GM04503 (cell line): ENCODE measurements around the gene ZCWPW1.
"Not testable (repeated sequence)": the region's sequence is repeated elsewhere in the genome, so short reads cannot be mapped to it uniquely, and the experiment has no call there.

Experiments used
- DNase-seq: peaks from one replicate; pipeline ENCODE4 v3.0.0-alpha.2; 2012; ENCODE audit warnings: low read depth

Gene ZCWPW1

DNA sequence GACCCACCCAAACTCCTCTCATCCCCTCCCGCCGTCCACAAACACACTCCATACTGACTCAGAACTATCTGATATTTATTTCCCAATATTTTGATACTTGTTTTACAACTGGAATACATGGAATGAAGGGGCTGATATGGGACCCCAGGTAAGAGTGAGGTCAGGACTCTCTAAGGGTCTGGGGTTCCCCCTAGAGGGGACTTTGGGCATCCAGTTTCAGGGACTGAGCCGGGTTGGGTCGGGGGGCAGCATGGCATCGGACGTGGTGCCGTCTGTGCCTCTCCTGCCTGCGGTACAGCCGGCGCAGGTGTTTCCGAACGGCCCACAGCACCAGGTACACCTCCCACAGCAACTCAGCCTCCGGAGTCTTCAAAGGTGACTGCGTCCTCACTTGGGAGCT, 28.1 kb upstream of the ZCWPW1 start:
- no peak for DNase-seq

DNA sequence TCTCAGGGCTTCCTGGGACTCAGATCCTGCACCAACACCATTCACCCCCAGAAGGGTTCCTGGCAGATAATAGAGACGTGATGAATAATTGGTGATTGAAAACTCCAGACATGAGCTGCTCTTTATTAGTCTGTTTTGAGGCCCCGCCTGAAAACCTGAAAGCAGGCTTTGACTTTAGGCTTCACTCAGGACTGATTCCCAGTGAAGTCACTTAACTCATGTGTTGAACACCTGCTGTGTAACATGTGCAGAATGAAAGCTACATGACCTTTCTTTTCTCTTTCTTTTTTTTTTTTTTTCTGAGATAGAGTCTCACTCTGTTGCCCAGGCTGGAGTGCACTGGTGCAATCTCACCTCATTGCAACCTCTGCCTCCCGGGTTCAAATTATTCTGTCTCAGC, 26.7 kb upstream of the ZCWPW1 start:
- no peak for DNase-seq

DNA sequence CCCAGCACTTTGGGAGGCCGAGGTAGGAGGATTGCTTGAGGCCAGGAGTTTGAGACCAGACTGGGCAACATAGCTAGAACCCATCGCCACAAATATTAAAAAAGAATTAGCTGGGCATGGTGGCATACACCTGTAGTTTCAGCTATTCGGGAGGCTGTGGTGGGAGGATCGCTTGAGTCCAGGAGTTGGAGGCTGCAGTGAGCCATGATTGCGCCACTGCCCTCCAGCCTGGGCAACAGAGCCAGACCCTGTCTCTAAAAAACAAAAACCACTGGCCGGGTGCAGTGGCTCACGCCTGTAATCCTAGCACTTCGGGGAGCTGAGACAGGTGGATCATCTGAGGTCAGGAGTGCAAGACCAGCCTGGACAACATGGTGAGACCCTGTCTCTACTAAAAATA, 25.4 kb upstream of the ZCWPW1 start:
- DNase-seq, result not testable (repeated sequence)

DNA sequence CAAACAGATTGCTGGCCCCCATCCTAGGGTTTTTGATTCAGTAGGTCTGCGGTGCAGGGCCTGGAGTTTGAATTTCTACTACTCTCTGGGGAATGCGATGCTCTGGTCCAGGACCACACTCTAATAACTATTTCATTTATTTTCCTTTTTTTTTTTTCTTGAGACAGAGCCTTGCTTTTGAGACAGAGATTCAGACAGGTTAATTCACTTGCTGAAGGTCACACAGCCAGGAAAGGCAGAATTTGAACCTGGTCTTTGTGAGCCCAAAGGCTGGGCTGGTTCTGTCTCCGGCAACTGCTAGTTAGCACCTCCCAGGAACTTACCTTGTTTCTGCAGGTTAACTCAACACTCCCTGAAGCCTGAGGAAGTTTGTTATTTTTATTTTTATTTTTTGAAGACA, 24.0 kb upstream of the ZCWPW1 start:
- DNase-seq, result no peak

DNA sequence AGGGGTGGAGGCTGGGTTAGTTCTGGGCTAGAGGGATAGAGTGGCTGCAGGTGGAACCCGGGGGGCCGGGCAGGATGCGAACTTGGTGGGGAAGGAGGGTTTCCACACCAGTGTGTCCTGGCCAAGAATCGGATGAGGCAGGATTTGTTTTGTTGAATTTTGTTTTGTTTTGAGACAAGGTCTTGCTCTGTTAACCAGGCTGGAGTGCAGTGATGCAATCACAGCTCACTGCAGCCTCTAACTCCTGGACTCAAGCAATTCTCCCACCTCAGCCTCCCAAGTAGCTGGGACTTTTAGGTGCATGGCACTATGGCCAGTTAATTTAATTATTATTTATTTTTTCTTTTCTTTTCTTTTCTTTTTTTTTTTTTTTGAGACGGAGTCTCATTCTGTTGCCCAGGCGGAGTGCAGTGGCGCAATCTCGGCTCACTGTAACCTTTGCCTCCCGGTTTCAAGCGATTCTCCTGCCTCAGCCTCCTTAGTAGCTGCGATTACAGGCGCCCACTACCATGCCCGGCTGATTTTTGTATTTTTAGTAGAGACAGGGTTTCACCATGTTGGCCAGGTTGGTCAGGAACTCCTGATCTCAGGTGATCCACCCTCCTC, 20.8 kb upstream of the ZCWPW1 start:
- DNase-seq, result no peak

DNA sequence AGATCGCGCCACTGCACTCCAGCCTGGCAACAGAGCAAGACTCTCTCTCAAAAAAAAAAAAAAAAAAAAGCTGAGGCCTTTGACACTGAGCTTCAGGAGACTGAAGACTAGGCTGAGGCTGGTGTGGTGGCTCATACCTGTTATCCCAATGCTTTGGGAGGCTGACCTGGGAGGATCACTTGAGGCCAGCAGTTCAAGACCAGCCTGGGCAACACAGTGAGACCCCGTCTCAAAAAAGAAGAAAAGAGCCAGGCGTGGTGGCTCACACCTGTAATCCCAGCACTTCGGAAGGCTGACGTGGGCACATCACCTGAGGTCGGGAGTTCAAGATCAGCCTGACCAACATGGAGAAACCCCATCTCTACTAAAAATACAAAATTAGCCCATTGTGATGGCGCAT, 18.9 kb upstream of the ZCWPW1 start:
- not testable (repeated sequence) for DNase-seq

DNA sequence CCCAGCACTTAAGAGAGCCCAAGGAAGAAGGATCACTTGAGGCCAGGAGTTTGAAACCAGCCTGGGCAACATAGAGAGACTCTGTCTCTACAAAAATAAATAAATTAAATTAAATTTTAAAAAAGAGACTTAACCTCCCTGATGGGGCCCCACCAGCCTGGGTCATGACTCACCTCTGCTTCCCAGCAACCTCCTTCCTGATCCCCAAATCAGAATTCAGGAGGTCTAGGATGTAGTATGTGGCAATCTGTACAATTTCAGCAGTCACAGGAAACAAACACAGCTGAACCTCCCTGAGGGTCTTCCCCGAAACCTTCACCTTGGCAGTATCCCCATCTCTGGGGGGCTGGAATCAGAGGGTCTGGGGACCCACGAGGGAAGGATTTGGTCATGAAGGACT, 17.5 kb upstream of the ZCWPW1 start:
- no peak for DNase-seq

DNA sequence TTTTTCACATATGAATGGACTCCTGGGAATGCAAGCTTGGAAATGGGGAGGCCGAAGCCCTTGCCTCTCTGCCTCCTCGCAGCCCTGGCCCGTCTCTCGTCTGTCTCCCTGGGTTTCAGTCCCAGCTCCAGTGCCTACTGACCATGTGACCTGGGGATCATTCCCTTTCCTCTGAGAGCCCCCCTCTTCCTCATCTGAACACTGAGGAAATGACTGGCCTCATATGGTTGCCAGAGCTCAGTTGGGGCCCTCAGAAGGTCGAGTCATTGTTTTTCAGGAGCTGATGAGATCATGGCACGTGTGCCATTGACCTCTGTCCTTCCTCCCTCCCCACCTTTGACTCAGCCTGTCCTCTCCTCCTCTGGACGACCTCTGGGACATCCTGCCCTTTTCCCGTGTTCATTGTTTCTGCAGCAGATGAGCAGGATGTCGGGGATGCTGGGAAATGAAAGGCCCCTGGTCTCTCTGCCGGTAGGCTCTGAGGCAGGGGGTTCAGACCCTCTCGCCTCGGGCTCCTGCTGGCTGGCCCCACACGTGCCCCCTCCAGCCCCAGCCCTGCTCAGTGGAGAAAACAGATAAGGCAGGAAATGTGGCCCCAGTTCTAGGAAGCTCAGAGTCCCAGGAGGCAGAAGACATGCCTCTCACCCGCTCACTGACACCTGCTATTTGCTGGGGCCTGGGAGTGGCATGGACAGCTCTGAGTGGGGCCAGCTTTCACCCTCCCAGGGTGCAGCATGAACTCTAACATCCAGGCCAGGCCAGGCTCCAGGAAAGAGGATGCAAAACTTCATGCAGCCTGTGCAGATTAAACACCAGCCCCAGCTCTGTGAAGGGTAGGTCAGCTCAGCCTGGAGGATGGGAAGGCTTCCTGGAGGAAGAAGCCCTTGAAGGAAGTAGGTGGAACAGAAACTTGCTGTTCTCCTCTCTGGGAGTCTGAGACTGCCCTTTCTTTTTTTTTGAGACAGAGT, 16.1 kb upstream of the ZCWPW1 start:
- peak; percentile 46 for DNase-seq

DNA sequence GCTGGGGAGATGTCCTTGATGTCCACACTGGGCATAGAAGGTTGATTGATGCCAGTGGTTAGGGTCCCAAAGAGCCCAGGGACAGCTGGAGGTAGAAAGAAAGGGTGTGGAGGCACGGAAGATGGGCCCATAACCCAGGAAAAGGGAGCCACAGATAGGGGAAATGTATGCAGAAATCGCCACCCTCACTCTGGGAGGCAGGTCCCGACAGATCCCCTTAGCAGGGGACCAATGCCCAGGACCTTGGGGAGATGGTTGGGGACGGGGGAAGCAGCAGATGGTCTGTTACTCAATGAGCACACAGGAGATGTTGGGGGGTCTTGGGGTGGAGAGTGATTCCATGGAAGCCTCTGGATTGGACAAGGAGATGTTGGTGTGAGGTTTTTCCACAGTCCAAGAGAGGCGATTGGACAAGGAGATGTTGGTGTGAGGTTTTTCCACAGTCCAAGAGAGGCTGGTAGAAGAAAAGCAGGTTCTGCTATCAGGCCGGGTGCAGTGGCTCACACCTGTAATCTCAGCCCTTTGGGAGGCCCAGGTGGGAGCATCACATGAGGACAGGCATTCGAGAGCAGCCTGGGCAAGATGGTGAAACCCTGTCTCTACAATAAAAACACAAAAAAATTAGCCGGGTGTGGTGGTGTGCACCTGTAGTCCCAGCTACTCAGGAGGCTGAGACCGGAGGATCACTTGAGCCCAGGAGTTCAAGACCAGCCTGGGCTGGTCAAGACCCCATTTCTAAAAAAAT, 14.8 kb upstream of the ZCWPW1 start:
- no peak for DNase-seq

DNA sequence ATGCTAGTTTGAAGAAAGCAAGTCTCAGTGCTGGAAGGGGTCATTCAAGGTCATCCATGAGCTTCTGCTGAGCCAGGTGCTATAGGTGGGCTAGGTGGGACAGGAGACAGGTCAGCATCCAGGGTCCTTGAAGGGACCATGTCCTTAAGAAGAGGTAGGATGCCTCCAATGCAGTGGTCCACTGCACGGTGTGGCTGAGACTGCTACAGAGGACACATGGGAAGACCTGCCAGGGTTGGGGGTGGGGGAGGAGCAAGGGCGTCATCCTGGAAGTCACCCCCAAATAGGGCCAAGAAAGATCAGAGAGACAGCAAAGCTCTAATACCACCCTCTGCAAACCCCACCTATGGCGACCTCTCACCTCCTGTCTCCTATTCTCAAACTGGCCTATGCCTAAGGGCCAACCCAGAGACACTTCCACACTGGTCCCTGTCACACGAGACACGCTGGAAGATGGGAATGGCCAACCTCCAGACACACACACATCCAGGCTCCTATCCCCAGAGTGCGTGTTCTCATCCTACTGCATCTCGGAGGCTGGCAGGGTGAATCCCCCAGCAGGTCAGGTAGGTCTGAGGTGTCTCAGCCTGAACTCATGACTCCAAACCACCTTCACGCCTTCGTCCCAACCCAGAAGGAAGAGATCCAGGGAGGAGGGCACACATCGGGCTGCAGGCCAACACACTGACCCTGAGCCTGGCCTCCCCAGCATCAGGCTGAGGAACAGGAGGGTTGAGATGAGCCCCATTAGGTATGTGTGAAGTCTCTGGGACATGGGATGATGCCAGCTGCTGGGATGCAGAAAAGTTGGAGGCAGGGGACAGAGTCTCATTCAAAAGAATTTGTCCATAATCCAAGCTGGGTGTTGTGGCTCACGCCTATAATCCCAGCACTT, 13.4 kb upstream of the ZCWPW1 start:
- DNase-seq, result no peak

DNA sequence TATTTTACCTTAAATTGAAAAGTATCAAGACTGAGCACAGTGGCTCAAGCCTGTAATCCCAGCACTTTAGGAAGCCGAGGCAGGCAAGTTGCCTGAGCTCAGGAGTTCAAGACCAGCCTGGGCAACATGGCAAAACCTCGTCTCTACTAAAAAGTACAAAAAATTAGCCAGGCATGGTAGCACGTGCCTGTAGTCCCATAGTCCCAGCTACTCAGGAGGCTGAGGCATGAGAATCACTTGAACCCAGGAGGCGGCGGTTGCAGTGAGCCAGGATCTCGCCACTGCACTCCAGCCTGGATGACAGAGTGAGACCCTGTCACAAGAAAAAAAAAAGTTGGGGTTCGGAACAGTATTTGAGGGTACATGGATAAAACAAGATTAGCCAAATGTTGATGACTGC, 10.7 kb upstream of the ZCWPW1 start:
- DNase-seq, result not testable (repeated sequence)

DNA sequence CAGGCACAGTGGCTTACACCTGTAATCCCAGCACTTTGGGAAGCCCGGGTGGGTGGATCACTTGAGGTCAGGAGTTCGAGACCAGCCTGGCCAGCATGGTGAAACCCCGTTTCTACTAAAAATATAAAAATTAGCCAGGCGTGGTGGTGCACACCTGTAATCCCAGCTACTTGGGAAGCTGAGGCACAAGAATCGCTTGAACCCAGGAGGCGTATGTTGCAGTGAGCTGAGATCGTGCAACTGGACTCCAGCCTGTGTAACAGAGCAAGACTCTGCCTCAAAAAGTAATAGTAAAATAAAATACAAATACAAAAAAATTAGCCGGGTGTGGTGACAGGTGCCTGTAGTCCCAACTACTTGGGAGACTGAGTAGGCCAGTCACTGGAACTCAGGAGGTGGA, 10.2 kb upstream of the ZCWPW1 start:
- not testable (repeated sequence) for DNase-seq

DNA sequence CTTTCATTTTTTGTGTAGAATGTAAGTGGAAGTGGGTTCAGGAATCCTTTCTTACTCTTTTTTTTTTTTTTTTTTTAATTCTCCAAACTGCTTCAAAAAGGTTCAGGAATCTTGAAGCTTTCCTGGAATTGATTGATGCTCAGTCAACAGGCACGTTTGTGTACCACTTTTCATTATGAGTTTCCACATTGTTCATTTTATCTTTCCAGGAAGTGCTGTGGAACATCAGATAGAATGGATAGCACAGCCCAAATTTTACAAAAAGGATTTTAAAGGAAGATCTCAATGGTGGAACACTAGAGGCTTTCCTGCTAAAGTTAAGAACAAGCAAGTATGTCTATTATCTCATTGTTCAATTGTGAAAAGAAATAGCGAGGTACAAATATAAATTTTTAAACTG, 9.7 kb upstream of the ZCWPW1 start:
- no peak for DNase-seq

DNA sequence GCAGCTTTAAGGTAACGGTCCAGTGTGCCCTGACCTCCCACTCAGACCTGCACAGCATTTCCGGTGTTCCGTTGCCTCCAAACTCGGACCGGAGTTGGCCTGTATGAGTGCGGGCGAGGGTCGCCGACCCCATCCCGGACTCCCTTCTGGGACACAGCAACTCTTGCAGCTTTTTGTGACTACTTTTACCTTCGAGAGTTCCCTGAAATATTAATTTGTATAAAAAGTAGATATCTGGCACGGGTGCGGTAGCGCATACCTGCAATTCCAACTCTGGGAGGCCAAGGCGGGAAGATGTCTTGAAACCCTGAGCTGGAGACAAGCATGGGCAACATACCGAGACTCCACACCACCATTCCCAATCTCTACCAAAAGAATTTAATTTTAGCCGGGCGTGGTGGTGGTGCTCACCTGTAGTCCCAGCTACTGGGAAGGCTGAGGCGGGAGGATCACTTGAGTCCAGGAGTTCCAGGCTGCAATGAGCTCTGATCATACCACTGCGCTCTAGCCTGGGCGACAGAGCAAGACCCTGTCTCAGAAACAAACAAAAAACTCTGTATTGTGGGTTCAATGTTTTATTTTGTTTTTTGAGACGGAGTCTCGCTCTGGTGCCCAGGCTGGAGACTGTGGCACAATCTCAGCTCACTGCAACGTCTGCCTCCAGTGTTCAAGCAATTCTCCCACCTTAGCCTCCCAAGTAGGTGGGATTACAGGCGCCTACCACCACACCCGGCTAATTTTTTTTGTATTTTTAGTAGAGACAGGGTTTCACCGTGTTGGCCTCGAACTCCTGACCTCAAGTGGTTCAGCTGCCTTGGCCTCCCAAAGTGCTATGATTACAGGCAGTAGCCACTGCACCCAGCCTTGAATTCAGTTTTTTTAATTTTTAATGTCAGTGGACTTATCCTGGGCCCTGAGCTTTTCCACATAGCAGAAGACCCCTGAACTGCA, 8.9 kb upstream of the ZCWPW1 start:
- no peak for DNase-seq

DNA sequence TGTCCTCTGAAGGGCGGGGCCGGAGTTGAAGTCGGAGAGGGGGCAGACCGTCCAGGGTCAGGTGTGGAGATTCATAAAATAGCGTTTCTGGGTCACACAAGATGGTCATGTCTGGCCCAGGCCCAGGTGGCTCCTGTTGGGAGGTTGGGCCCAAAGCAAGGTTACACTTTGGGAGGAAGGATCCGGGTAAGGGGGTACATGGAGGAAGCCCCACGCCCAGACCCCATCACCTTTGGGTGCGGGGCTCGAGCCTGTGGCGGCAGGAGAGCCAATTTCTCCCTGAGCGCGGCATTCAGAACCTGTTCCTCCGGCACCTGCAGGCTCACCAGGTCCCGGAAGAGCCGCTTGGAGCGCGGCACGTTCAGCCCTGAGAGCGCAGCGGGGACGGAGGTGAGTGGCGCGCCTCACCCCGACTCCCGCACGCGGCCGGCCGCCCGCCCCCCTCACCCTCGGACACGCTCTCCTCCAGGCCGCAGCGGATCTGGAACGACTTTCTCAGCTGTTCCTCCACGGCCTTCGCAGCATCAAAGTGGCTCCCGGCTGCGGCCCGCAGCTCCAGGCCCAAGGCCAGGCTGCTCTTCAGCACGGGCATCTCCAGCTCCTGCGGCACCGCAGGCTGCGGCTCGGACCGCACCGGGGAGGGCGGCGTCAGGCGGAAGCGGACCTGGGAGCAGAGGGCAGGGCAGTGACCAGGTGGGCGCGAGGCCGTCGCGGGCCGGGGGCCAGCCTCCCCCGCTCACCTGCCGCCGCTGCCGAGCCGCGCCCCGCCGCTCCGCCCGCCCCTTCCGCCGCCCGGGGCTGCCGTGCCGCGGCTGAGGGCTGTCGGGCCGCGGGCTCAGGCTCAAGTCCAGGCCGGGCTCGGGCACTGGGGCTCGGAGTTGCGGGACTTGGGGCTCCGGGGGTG, 7.2 kb upstream of the ZCWPW1 start:
- no peak for DNase-seq

DNA sequence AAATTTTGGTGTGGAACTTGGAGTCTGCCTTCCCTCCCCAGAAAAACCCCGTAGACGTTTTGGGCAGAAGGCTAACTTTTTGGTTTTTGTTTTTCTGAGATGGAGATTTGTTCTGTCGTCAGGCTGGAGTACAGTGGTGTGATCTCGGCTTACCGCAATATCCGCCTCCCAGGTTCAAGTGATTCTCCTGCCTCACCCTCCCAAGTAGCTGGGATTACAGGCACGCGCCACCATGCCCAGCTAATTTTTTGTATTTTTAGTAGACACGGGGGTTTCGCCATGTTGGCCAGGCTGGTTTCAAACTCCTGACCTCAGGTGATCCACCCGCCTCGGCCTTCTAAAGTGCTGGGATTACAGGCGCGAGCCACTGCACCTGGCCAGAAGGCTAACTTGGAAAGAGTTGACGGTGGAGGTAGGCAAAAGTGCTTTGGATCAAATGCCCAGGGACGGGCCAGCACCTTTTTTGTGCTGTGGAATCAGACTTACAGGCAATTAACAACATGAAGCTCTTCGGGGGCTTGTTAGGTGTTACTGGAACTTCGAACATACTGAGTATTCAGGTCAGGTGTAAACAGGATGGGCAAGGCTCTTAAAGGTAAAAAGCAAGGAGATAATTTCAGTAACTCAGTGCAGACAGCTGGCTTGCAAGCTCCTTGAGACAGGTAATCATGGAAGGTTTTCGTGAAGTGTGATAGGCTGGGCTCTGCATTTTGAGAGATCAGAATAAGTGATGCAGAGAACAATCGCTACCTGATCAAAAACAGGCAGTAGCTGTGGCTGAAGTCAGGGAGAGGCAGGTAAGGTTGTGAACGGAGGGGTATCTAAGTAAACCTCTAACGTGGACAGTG, 6.0 kb upstream of the ZCWPW1 start:
- no peak for DNase-seq

DNA sequence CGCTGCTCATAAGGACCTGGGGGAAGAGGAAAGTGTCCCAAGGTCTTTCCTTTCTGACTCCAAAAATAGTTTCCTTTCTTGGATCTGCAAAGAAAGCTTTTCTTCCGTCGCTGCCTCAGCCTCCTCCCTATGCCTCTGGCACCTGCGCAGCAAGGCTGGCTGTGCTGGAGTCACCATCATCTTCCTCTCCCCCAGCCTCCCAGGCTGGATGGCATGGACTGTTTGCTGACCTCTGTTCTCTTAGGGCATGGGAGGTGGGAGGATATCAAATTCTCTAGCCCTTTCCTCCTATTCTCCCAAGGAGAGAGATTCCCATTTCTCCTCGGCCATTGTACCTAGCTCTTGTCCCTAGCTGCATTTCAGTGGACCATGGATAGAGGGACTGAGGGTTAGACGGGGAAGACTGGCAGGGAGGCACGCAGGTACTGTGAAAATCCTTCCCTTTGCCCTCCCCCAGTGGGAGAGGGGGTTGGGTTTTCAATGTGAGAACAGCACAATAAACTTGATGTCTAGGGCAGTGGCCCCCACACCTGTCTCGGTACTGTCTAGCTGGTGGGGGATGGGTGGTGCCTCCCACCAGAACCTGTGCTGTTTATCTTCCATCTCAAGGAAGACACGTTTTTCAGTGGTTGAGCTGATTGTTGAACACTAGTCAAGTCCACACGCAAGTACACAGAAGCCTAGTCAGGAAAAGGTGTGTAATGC, 5.2 kb upstream of the ZCWPW1 start:
- DNase-seq, result no peak

DNA sequence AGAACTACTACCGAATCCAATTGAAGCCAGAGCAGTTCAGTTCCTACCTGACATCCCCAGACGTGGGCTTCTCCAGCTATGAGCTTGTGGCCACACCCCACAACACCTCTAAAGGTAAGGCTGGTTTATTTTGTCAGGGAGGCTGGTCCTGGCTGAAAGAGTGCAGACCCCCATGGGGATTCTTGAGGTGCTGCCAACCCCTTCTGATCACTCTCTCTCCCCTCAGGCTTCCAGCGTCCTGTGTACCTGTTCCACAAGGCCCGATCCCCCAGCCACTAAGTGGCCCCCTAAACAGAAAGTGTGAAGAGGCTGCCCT, 4.7 kb upstream of the ZCWPW1 start:
- no peak for DNase-seq
